ENCODE results near the gene DMKN.

The DMKN gene

GRCh38 chr19:35549174-35549788 is 35.8 kb upstream of the DMKN start:
- DNase-seq (ENCODE audit: low read depth in 3 of 3) = peak in 1 of 3 experiments; percentile 38

GRCh38 chr19:35546532-35546931 is 33.1 kb upstream of the DMKN start:
- no peak for DNase-seq (ENCODE audit: low read depth in 3 of 3)

GRCh38 chr19:35545855-35546381 is 32.5 kb upstream of the DMKN start:
- peak; percentile 48 to 65 (median 60) for DNase-seq (ENCODE audit: low read depth in 3 of 3)

GRCh38 chr19:35545001-35545854 is 31.8 kb upstream of the DMKN start, which contains the start of gene TMEM147:
TMEM147 (plus strand) TSS chr19:35545626; CDS start chr19:35545740, 114 bp downstream.
- DNase-seq (ENCODE audit: low read depth in 3 of 3) = peak; percentile 60 to 80 (median 68)

GRCh38 chr19:35544110-35544802 is 30.8 kb upstream of the DMKN start:
- DNase-seq (ENCODE audit: low read depth in 3 of 3) = no peak

GRCh38 chr19:35543280-35544109 is 30.0 kb upstream of the DMKN start:
- no peak for DNase-seq (ENCODE audit: low read depth in 3 of 3)

GRCh38 chr19:35542209-35542608 is 28.8 kb upstream of the DMKN start:
- DNase-seq (ENCODE audit: low read depth in 3 of 3) = no peak

GRCh38 chr19:35540356-35540927 is 27.0 kb upstream of the DMKN start:
- no peak for DNase-seq (ENCODE audit: low read depth in 3 of 3)

- DNase-seq (ENCODE audit: low read depth in 3 of 3) = no peak
Observed at GRCh38 chr19:35539850-35540249, 26.4 kb upstream of the DMKN start.

- DNase-seq (ENCODE audit: low read depth in 3 of 3) = no peak
Observed at GRCh38 chr19:35539314-35539713, 25.9 kb upstream of the DMKN start.

GRCh38 chr19:35534803-35535480 is 21.5 kb upstream of the DMKN start:
- no peak for DNase-seq (ENCODE audit: low read depth in 3 of 3)

- DNase-seq (ENCODE audit: low read depth in 3 of 3) = no peak
Observed at GRCh38 chr19:35533822-35534392, 20.5 kb upstream of the DMKN start.

GRCh38 chr19:35533201-35533821 is 19.9 kb upstream of the DMKN start, which contains the start of gene GAPDHS:
GAPDHS (plus strand) TSS chr19:35533456; CDS start chr19:35533528, 72 bp downstream.
- no peak for DNase-seq (ENCODE audit: low read depth in 3 of 3)

GRCh38 chr19:35531291-35531690 is 17.8 kb upstream of the DMKN start:
- no peak for DNase-seq (ENCODE audit: low read depth in 3 of 3)

GRCh38 chr19:35529241-35530218 is 16.1 kb upstream of the DMKN start:
- DNase-seq (ENCODE audit: low read depth in 3 of 3) = no peak

GRCh38 chr19:35528218-35529038 is 15.0 kb upstream of the DMKN start, which contains the start of gene SBSN:
SBSN (minus strand) TSS chr19:35528311; CDS start chr19:35528281, 30 bp downstream.
- DNase-seq (ENCODE audit: low read depth in 3 of 3) = no peak

- DNase-seq (ENCODE audit: low read depth in 3 of 3) = no peak
Observed at GRCh38 chr19:35525873-35526272, 12.4 kb upstream of the DMKN start.
